GM19240 (cell line): ENCODE measurements around the gene NACC2.

Experiments
- DNase-seq: peaks from one replicate; pipeline ENCODE4 v3.0.0; 2011; ENCODE audit warnings: low spot score; ENCODE audit not compliant: insufficient read length

The NACC2 gene

GRCh38 chr9:136093346-136093986 is 1.6 kb downstream of the NACC2 start:
- DNase-seq, result no peak

- DNase-seq, result no peak
These were observed 2.3 kb downstream of the NACC2 start for GRCh38 chr9:136092741-136093140.

- no peak for DNase-seq
These were observed 2.8 kb downstream of the NACC2 start for GRCh38 chr9:136092353-136092650.

- DNase-seq, result no peak
These were observed 3.3 kb downstream of the NACC2 start for GRCh38 chr9:136091582-136092352.

- peak; percentile 1 for DNase-seq
These were observed 4.1 kb downstream of the NACC2 start for GRCh38 chr9:136090768-136091581.

GRCh38 chr9:136090056-136090735 is 4.9 kb downstream of the NACC2 start:
- DNase-seq, result peak; percentile 2

- peak; percentile 37 for DNase-seq
These were observed 5.4 kb downstream of the NACC2 start for GRCh38 chr9:136089697-136090045.

GRCh38 chr9:136088939-136089696 is 6.0 kb downstream of the NACC2 start:
- peak; percentile 9 for DNase-seq

GRCh38 chr9:136088481-136088938 is 6.6 kb downstream of the NACC2 start:
- DNase-seq, result peak; percentile 1

- peak; percentile 3 for DNase-seq
These were observed 7.2 kb downstream of the NACC2 start for GRCh38 chr9:136087741-136088480.

GRCh38 chr9:136086951-136087740 is 7.9 kb downstream of the NACC2 start:
- DNase-seq, result peak; percentile 1

- peak; percentile 0 for DNase-seq
These were observed 8.7 kb downstream of the NACC2 start for GRCh38 chr9:136086213-136086881.

GRCh38 chr9:136085815-136086212 is 9.3 kb downstream of the NACC2 start:
- DNase-seq, result no peak

GRCh38 chr9:136084063-136084944 is 10.8 kb downstream of the NACC2 start:
- DNase-seq, result no peak

GRCh38 chr9:136083558-136084062 is 11.5 kb downstream of the NACC2 start:
- no peak for DNase-seq

- no peak for DNase-seq
These were observed 12.4 kb downstream of the NACC2 start for GRCh38 chr9:136082496-136083361.
